ENCODE results near the gene KCNK1. TPM values are rescaled to one million over a fixed set of nuclear protein-coding genes. Genes with fewer than 3 reads are reported as not detected.
"Not testable (repeated sequence)": the region's sequence is repeated elsewhere in the genome, so short reads cannot be mapped to it uniquely, and the experiment has no call there.

KCNK1 gene
- total RNA-seq, 2 donors from 2014 or later: 5.2 to 6.3 TPM

GRCh38 chr1:233681285-233681684 is 67.4 kb downstream of the KCNK1 start:
- intact Hi-C loops (cut with DNase I): no loop called here
- WGBS, 2 donors: 95 to 100% methylated on average over 1 of the region's 1 CpG

GRCh38 chr1:233686653-233687052 is 72.7 kb downstream of the KCNK1 start:
- H3K36me3 ChIP-seq (replicated peaks in 1 of 2; ENCODE audit: insufficient read depth in 1 of 2, low read depth in 2 of 2); H3K27ac ChIP-seq; ATAC-seq; H3K4me1 ChIP-seq; H3K4me3 ChIP-seq; DNase-seq; intact Hi-C loops (cut with DNase I); H3K9me3 ChIP-seq; H3K27me3 ChIP-seq: not testable (repeated sequence)
- WGBS, 2 donors: 89 to 96% methylated on average over 11 of the region's 11 CpGs

More at GRCh38 chr1:233681285-233681684, 67.4 kb downstream of the KCNK1 start:
- TF ChIP-seq POLR2A (IDR thresholded peaks at IDR 0.05) (no peak), CTCF (IDR thresholded peaks at IDR 0.05) (no peak)
- H3K27me3 ChIP-seq: no peaks in the 10 kb centered on the region
- DNase-seq (no peak), ATAC-seq (no peak)
- no peaks in the 10 kb centered on the region for H3K36me3 ChIP-seq (replicated peaks in 1 of 2; ENCODE audit: insufficient read depth in 1 of 2, low read depth in 2 of 2)
- H3K4me1 ChIP-seq: no peaks in the 10 kb centered on the region
- no peaks in the 10 kb centered on the region for H3K9me3 ChIP-seq
- no peak overlapping the region for H3K27ac ChIP-seq
- no peak overlapping the region for H3K4me3 ChIP-seq

- H3K36me3 ChIP-seq (replicated peaks in 1 of 2; ENCODE audit: insufficient read depth in 1 of 2, low read depth in 2 of 2): no peaks in the 10 kb centered on the region
- intact Hi-C loops (cut with DNase I): no loop called here
- no peak overlapping the region for H3K4me3 ChIP-seq
- no peaks in the 10 kb centered on the region for H3K27me3 ChIP-seq
- WGBS, 2 donors: 83% methylated on average over 3 of the region's 3 CpGs
- TF ChIP-seq POLR2A (IDR thresholded peaks at IDR 0.05) (no peak), CTCF (IDR thresholded peaks at IDR 0.05) (no peak)
- DNase-seq (no peak), ATAC-seq (no peak)
- no peaks in the 10 kb centered on the region for H3K9me3 ChIP-seq
- no peaks in the 10 kb centered on the region for H3K4me1 ChIP-seq
- H3K27ac ChIP-seq: no peak overlapping the region
Measured at GRCh38 chr1:233689017-233689747, 75.3 kb downstream of the KCNK1 start.

- no peaks in the 10 kb centered on the region for H3K36me3 ChIP-seq (replicated peaks in 1 of 2; ENCODE audit: insufficient read depth in 1 of 2, low read depth in 2 of 2)
- H3K4me1 ChIP-seq: no peaks in the 10 kb centered on the region
- intact Hi-C loops (cut with DNase I): no loop called here
- TF ChIP-seq POLR2A (IDR thresholded peaks at IDR 0.05) (no peak), CTCF (IDR thresholded peaks at IDR 0.05) (no peak)
- H3K27me3 ChIP-seq: no peaks in the 10 kb centered on the region
- H3K9me3 ChIP-seq: no peaks in the 10 kb centered on the region
- WGBS, 2 donors: 54 to 70% methylated on average over 3 of the region's 3 CpGs
- DNase-seq (no peak), ATAC-seq (no peak)
- no peak overlapping the region for H3K4me3 ChIP-seq
- H3K27ac ChIP-seq: no peak overlapping the region
Measured at GRCh38 chr1:233689748-233690254, 75.9 kb downstream of the KCNK1 start.

- Histone ChIP-seq H3K36me3 (replicated peaks in 1 of 2; ENCODE audit: insufficient read depth in 1 of 2, low read depth in 2 of 2) (no peaks in the 10 kb centered on the region), H3K4me1 (no peaks in the 10 kb centered on the region), H3K4me3 (no peak overlapping the region), H3K27ac (no peak overlapping the region), H3K27me3 (no peaks in the 10 kb centered on the region), H3K9me3 (no peaks in the 10 kb centered on the region)
- ATAC-seq (no peak), DNase-seq (no peak)
- intact Hi-C loops (cut with DNase I): no loop called here
- TF ChIP-seq CTCF (IDR thresholded peaks at IDR 0.05): no peak
- no peak for TF ChIP-seq POLR2A (IDR thresholded peaks at IDR 0.05)
Measured at GRCh38 chr1:233695901-233696300, 82.0 kb downstream of the KCNK1 start.
